Measurements from ENCODE around the gene PTH1R.

Gene PTH1R

DNA sequence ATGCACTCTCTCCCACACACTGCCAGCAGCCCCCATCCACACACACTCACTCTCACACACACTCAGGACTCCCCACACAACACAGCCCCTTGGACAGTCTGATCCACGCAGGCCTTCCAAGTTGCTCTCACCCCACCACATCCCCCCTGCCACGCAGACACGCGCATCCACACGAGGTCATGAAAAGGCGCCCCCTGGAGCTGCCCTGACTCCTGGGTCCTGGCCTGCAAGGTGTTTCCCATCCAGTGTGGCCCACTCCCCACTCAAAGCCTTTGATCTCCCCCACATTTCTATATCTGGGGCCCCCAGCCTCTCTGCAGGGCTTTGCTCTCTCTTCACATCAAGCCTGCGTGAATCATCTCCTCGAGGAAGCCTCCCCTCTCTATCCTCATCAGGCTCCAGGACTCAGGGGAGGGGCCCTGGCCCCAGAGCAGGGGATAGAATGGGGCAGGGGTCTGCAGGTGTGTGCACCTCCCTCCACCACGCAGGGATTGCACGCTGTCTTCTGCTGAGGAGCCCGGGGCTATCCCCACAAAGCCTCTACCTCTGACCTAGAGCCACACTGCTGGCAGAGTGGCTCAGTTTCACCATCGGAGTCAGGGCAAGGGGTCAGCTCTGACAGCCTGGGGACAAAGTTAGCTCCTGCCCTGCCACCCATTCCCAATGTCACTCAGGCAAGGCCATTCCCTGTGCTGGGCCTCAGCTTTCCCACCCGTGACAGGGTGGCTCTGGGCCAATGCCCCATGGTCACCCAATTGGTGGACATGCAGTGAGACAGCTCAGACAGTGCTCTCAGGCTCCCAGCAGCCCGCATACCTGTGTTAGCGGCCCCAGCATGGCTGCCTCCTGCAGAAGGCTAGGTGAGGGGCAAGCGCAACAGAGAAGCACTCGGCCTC lies 20.7 kb upstream of the PTH1R start:
- no peak for DNase-seq (ENCODE audit: low read depth in 1 of 2, low spot score in 1 of 2)
- no peaks in the 10 kb centered on the region for H3K27me3 ChIP-seq (ENCODE audit: insufficient read depth, poor library complexity, severe bottlenecking)
- TF ChIP-seq POLR2AphosphoS5 (IDR thresholded peaks at IDR 0.05; ENCODE audit: low read depth), result no peak
- TF ChIP-seq, protein P1, sequence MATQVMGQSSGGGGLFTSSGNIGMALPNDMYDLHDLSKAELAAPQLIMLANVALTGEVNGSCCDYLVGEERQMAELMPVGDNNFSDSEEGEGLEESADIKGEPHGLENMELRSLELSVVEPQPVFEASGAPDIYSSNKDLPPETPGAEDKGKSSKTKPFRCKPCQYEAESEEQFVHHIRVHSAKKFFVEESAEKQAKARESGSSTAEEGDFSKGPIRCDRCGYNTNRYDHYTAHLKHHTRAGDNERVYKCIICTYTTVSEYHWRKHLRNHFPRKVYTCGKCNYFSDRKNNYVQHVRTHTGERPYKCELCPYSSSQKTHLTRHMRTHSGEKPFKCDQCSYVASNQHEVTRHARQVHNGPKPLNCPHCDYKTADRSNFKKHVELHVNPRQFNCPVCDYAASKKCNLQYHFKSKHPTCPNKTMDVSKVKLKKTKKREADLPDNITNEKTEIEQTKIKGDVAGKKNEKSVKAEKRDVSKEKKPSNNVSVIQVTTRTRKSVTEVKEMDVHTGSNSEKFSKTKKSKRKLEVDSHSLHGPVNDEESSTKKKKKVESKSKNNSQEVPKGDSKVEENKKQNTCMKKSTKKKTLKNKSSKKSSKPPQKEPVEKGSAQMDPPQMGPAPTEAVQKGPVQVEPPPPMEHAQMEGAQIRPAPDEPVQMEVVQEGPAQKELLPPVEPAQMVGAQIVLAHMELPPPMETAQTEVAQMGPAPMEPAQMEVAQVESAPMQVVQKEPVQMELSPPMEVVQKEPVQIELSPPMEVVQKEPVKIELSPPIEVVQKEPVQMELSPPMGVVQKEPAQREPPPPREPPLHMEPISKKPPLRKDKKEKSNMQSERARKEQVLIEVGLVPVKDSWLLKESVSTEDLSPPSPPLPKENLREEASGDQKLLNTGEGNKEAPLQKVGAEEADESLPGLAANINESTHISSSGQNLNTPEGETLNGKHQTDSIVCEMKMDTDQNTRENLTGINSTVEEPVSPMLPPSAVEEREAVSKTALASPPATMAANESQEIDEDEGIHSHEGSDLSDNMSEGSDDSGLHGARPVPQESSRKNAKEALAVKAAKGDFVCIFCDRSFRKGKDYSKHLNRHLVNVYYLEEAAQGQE (IDR thresholded peaks at IDR 0.05; ENCODE audit: insufficient replicate concordance, low read depth), result no peak
- TF ChIP-seq, protein P2, sequence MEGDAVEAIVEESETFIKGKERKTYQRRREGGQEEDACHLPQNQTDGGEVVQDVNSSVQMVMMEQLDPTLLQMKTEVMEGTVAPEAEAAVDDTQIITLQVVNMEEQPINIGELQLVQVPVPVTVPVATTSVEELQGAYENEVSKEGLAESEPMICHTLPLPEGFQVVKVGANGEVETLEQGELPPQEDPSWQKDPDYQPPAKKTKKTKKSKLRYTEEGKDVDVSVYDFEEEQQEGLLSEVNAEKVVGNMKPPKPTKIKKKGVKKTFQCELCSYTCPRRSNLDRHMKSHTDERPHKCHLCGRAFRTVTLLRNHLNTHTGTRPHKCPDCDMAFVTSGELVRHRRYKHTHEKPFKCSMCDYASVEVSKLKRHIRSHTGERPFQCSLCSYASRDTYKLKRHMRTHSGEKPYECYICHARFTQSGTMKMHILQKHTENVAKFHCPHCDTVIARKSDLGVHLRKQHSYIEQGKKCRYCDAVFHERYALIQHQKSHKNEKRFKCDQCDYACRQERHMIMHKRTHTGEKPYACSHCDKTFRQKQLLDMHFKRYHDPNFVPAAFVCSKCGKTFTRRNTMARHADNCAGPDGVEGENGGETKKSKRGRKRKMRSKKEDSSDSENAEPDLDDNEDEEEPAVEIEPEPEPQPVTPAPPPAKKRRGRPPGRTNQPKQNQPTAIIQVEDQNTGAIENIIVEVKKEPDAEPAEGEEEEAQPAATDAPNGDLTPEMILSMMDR (IDR thresholded peaks at IDR 0.05; ENCODE audit: insufficient read depth, low read length), result no peak
- no peak for TF ChIP-seq SPI1 (IDR thresholded peaks at IDR 0.05; ENCODE audit: borderline replicate concordance, low read depth)
- TF ChIP-seq GABPA (IDR thresholded peaks at IDR 0.05; ENCODE audit: low read depth), result no peak
- no peak overlapping the region for H3K27ac ChIP-seq (replicated peaks)
- no peak overlapping the region for H3K4me3 ChIP-seq (replicated peaks; ENCODE audit: insufficient read depth, low read length)

DNA sequence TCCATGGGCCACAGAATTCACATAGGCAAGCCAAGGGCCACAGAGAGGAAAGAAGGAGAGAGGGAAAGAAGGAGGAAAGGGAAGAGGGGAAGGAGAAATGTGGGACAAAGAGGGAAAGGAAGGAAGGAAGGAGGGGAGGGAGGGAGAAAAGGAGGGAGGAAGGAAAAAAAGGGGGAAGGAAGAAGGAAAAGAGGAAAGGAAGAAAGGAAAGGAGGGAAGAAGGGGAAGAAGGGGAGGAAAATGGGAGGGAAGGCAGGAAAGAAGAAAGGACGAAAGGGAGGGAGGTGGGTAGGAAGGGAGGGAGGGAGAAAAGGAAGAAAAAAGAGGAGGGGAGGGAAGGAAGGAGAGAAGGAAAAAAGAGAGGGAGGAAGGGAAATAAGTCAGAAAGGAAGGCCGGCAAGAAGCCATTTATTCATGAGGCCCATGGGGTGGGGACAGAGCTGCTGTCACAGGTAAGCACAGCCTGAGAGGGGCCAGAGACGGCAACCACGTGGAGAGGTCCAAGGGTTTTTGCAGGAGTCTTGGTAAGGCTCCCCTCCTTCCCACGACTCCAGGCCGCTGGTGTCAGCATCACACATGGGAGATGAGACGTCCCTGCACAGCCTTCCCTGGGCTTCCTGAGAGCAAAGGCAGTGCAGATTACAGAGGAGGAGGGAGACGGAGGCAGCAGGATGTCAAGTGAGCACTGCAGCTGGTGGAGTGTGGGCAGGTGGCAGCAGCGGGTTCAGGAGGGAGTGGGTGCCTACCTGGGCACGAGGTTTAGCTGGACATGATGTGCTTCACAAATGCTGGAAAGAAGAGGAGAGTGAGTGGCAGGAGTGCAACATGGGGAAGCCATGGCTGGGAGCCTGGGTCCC lies 19.8 kb upstream of the PTH1R start:
- Histone ChIP-seq H3K4me3 (replicated peaks; ENCODE audit: insufficient read depth, low read length) (no peak overlapping the region), H3K27me3 (ENCODE audit: insufficient read depth, poor library complexity, severe bottlenecking) (no peaks in the 10 kb centered on the region), H3K27ac (replicated peaks) (no peak overlapping the region)
- TF ChIP-seq SPI1 (IDR thresholded peaks at IDR 0.05; ENCODE audit: borderline replicate concordance, low read depth) (no peak), POLR2AphosphoS5 (IDR thresholded peaks at IDR 0.05; ENCODE audit: low read depth) (no peak), GABPA (IDR thresholded peaks at IDR 0.05; ENCODE audit: low read depth) (no peak)
- TF ChIP-seq, protein P2 (IDR thresholded peaks at IDR 0.05; ENCODE audit: insufficient read depth, low read length), result no peak
- TF ChIP-seq, protein P1 (IDR thresholded peaks at IDR 0.05; ENCODE audit: insufficient replicate concordance, low read depth), result no peak
- no peak for DNase-seq (ENCODE audit: low read depth in 1 of 2, low spot score in 1 of 2)

DNA sequence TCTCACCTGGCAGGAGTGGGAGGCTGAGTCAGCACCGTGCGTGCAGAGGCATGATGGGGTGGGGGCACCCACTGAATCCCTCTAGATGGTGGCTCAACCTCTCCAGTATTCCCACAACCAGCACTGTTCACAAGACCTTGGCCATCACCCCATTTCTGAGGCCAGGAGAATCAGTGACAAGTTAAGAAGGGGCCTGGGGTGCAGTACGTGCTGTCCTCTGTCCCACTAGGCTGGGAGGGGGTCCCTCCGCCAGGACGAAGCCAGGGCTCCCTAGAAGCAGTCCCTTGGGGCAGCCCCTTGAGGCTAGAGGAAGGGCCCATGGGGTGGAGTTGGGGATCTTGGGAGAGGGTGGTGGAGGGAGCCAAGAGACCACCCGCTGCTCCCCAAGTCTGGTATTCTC lies 19.1 kb upstream of the PTH1R start:
- Histone ChIP-seq H3K27me3 (ENCODE audit: insufficient read depth, poor library complexity, severe bottlenecking) (no peaks in the 10 kb centered on the region), H3K27ac (replicated peaks) (no peak overlapping the region), H3K4me3 (replicated peaks; ENCODE audit: insufficient read depth, low read length) (no peak overlapping the region)
- TF ChIP-seq, protein P1 (IDR thresholded peaks at IDR 0.05; ENCODE audit: insufficient replicate concordance, low read depth), result no peak
- no peak for TF ChIP-seq SPI1 (IDR thresholded peaks at IDR 0.05; ENCODE audit: borderline replicate concordance, low read depth)
- TF ChIP-seq, protein P2 (IDR thresholded peaks at IDR 0.05; ENCODE audit: insufficient read depth, low read length), result no peak
- no peak for TF ChIP-seq GABPA (IDR thresholded peaks at IDR 0.05; ENCODE audit: low read depth)
- TF ChIP-seq POLR2AphosphoS5 (IDR thresholded peaks at IDR 0.05; ENCODE audit: low read depth), result no peak
- DNase-seq (ENCODE audit: low read depth in 1 of 2, low spot score in 1 of 2), result no peak
